ENCODE results near the gene COQ5.

COQ5 gene

DNA sequence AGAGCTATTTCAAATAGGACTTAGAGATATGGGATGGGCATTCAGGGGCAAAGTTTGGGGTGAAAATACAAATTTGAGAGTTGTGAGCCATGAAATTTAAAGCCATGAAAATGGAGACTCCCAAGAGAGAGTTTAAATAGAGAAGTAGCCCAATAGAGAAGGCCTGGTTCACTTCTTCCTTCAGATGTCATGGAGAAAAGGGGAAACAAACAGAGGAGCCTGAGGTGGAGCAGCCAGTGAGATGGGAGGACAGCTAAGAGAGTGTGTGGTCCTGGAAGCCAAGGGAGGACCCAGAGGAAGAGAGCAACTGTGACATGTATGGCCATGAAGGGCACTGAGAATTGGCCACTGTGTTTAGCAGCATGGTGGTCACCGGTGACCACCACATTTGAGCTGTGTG, 45.3 kb downstream of the COQ5 start:
- DNase-seq (ENCODE audit: low read depth in 2 of 2) = no peak

DNA sequence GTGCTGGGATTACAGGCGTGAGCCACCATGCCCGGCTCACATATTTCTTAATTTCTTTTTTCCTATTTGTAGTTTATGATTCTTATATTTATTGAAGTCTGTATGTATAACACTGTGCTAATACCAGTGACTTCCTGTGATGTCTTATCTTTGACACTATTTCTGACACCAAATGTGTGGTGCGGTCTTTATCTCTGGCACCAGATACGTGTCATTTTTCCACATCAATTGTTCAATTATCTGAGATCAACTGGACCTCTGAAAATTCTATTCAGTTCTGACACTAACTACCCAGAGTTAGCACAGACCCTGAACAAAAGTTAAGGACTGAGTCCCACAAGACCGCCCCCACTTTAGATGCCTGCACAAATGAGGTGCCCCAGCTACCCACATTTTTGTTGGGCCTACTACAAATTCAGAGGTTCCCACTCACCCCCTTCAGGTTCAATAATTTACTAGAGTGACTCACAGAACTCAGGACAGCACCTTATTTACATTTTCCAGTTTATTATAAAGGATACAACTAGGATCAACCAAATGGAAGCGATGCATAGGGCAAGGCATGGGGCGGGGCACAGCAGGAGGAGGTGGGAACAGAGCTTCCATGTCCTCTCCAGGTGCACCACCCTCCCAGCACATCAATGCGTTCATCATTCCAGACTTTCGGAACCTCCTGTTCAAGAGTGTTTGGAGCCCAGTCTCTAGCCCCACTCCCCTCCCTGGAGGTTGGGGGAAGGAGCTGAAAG, 47.8 kb downstream of the COQ5 start:
- no peak for DNase-seq (ENCODE audit: low read depth in 2 of 2)

DNA sequence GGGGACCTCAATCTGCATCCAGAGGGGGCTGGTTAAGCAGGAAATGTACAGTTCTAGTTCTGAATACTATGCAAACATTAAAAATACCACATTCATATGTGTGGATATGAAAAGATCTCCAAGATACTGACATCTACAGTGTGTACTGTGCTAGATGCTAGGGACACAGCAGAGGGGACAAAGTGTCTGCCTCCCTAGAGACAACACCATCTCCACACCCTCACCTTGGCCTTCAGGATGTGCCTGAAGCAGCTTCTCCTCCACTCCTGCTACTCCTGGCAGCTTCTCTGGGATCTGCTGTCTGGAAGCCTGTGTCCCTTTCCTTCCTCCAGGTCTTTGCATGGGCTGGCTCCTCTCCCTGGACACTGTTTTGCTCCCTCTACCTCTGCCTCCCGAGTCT, 48.7 kb downstream of the COQ5 start:
- no peak for DNase-seq (ENCODE audit: low read depth in 2 of 2)

- no peak for DNase-seq (ENCODE audit: low read depth in 2 of 2)
These were observed 49.5 kb downstream of the COQ5 start for GRCh38 chr12:120479458-120479857.

- DNase-seq (ENCODE audit: low read depth in 2 of 2) = no peak
These were observed 53.3 kb downstream of the COQ5 start for GRCh38 chr12:120475643-120476042.

DNA sequence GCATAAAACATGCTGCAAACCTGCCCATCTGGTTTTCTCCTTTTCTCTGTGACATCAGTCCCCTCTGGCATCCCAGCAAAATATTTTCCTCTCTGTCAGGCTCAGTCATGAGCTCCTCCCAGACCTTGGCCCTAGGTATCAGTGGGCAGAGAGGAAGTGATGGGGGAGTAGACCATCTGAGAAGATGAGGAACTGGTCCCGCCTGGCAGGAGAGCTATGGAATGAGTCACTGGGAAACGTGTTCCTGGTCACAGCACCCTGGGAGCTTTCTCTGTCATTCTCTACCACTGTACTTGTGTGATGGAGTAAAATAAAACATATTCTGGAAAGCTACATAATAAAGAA, 54.4 kb downstream of the COQ5 start:
- no peak for DNase-seq (ENCODE audit: low read depth in 2 of 2)

DNA sequence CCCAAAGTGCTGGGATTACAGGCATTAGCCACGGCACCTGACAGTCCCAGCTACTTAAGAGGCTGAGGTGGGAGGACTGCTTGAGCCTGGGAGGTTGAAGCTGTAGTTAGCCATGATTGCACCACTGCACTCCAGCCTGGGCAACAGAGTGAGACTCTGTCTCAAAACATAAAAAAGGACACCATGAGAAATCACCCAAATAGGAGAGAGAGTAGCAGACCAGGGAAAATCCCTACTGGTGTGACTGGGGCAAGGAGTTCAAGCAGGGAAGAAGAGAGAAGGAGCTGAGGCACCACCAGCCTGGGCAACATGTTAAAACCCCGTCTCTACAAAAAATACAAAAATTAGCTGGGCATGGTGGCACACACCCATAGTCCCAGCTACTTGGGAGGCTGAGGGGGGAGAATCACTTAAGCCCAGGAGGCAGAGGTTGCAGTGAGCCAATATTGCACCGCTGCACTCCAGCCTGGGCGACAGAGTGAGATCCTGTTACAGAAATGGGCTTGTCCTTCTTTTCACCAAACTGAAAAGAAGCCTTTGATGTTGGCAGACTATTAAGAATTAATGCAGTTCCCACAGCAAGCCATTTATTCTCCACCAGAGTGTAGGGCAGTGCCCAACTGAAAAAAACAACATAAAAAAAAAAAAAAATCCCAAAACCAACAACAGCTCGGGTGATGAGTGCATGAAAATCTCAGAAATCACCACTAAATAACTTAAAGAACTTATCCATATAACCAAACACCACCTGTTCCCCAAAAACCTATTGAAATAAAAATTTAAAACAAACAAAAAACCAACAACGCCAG, 54.9 kb downstream of the COQ5 start:
- DNase-seq (ENCODE audit: low read depth in 2 of 2) = no peak

DNA sequence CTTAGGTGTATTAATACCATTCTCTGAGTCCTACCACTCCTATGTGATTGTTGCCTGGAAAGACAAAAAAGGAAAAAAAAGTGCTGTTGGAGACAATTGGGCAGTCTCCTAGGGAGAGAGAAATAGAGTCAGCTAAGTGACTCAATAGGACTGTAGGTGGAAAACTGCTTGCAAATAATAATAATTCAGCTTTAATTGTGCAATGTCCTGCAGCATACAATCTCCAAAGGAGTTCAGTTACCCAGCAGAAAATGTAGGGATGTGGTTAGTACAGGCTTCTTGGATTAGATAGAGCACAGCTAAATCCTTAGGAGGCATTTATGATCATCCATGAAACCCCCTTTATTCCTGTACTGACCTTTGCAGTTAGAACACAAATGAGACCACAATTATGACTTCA, 56.4 kb downstream of the COQ5 start:
- no peak for DNase-seq (ENCODE audit: low read depth in 2 of 2)

DNA sequence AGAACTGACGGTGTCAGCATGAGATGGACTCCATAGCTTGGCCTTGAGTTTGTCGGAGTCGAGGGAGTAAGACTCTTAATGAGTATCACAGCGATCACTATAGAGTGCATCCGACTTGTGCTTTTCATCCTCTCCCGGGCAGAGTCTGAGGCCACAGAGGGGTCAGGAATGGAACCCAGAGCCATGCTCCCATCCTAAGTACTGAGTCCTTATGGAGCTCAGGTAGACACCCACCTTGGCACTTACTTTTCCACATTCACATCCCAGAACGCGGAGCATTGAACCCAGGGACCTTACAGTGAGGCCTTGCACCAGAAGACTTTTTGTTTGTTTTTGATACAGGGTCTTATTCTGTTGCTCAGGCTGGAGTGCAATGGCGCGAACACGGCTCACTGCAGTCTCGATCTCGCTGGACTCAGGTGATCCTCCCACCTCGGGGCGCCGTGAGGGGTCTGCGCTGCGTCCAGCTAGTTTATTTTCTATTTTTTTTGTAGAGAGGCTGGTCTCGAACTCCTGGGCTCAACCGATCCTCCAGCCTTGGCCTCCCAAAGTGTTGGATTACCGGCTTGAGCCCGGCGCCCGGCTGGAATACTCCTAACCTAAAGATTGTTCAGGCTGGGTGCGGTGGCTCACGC, 58.7 kb downstream of the COQ5 start:
- DNase-seq (ENCODE audit: low read depth in 2 of 2) = no peak

GRCh38 chr12:120469450-120470149, 59.4 kb downstream of the COQ5 start, which contains the start of gene SRSF9:
Gene SRSF9, minus strand, starts transcription at chr12:120469748. Its CDS starts 139 bp downstream, at chr12:120469609.
- peak; percentile 97 for DNase-seq (ENCODE audit: low read depth in 2 of 2)

DNA sequence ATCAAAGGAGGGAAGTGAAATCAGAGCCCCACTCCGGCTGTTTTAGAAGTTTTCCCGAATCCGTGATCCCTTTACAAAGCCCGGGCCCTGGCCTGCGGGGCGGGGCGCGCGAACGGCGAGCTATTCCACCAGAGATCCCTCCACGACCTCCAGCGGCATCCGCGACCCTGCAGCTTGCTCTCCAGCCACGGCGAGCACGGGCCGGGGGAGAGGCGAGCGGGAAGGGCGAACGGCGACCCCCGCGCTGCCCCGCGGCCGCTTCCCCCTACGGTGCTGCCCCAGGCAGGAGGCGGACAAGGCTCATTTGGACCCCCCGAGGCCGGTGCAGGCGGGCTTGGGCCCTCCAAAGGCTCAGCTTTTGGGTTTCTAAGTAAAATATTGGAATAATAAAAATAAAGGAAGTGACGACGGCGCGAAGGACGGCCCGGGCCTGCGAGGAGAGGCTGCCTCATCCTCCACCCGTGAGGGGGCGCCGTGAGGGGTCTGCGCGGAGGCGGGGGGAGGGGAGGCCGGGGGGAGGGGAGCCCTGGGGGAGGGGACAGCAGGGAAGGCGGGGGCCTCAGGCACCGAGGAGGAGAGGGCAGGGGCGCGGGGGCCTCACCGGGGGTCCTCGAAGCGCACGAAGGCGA, 60.0 kb downstream of the COQ5 start:
- peak; percentile 49 to 51 for DNase-seq (ENCODE audit: low read depth in 2 of 2)

- DNase-seq (ENCODE audit: low read depth in 2 of 2) = no peak
These were observed 60.6 kb downstream of the COQ5 start for GRCh38 chr12:120468325-120468820.

- DNase-seq (ENCODE audit: low read depth in 2 of 2) = no peak
These were observed 61.5 kb downstream of the COQ5 start for GRCh38 chr12:120467439-120467838.

DNA sequence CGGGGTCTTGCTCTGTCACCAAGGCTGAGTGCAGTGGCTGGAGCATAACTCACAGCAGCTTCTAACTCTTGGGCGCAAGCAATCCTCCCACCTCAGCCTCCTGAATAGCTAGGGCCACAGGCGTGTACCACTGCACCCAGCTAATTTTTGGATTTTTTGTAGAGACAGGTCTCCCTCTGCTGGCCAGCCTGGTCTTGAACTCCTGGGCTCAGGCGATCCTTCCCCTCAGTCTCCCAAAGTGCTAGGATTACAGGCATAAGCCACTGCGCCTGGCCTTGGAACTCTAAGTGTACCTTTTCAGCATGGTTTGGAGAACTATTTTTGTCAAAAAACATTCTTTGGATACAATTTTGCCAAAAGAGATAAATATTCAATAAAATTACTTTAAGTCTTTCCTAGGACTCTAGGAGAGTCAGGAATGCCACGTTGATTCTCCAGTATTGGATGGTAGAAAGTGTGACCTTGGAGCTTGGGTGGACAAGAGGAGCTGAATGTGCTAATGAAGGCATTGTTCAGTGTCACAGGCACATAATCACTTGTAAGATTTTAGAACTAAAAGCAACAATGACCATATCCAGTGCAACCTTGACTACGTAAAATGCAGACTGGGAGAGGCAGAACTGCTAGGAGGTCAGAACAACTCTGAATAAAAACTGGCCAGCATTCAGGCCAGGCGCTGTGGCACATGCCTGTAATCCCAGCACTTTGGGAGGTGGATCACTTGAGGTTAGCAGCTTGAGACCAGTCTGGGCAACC, 62.2 kb downstream of the COQ5 start:
- peak in 1 of 2 donors; percentile 24 for DNase-seq (ENCODE audit: low read depth in 2 of 2)

- DNase-seq (ENCODE audit: low read depth in 2 of 2) = no peak
These were observed 63.2 kb downstream of the COQ5 start for GRCh38 chr12:120465756-120466155.

DNA sequence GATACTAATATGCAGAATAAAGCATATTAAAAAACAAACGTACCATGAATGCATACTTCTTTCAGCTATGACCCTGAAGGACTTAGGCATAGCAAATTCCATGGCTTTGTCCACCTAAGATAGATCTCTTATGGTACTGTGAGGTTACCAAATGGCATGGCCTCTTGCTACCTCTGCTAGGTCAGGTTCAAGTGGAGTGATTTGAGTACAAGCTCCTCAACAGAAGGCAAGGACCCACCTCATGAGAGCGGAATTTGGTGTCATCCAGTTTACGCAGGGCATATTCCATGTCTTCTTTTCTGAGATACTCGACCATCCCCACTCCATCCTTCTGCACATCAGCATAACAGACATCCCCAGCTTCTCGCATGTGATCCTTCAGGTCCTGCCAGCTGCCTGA, 65.2 kb downstream of the COQ5 start:
- no peak for DNase-seq (ENCODE audit: low read depth in 2 of 2)

GRCh38 chr12:120462099-120462640, 66.8 kb downstream of the COQ5 start:
- DNase-seq (ENCODE audit: low read depth in 2 of 2) = no peak

GRCh38 chr12:120460157-120460556, 68.8 kb downstream of the COQ5 start:
- no peak for DNase-seq (ENCODE audit: low read depth in 2 of 2)

- DNase-seq (ENCODE audit: low read depth in 2 of 2) = no peak
These were observed 71.8 kb downstream of the COQ5 start for GRCh38 chr12:120457133-120457532.

- DNase-seq (ENCODE audit: low read depth in 2 of 2) = no peak
These were observed 73.7 kb downstream of the COQ5 start for GRCh38 chr12:120455302-120455701.

Measured in stimulated activated CD4-positive, alpha-beta T cell treated with anti-CD3 and anti-CD28 coated beads, Interleukin-1b, Interleukin-23, amount 100 ng/mL, for 4 hours (primary cell).